Stimulated activated CD8-positive, alpha-beta memory T cell treated with anti-CD3 and anti-CD28 coated beads, Interleukin-12 subunit alpha, Interleukin-12 subunit beta, amount 100 ng/mL, for 1 hour (primary cell): Measurements from ENCODE around the gene COL17A1.

ENCODE experiments used
- DNase-seq: peaks from one replicate; pipeline ENCODE4 v3.0.0-alpha.2; 2020; ENCODE audit warnings: low read depth

COL17A1 gene

GRCh38 chr10:104049504-104050250, 36.0 kb downstream of the COL17A1 start:
- no peak for DNase-seq

GRCh38 chr10:104046651-104047050, 39.0 kb downstream of the COL17A1 start:
- no peak for DNase-seq

- no peak for DNase-seq
Observed at GRCh38 chr10:104045151-104046089, 40.3 kb downstream of the COL17A1 start.

DNA sequence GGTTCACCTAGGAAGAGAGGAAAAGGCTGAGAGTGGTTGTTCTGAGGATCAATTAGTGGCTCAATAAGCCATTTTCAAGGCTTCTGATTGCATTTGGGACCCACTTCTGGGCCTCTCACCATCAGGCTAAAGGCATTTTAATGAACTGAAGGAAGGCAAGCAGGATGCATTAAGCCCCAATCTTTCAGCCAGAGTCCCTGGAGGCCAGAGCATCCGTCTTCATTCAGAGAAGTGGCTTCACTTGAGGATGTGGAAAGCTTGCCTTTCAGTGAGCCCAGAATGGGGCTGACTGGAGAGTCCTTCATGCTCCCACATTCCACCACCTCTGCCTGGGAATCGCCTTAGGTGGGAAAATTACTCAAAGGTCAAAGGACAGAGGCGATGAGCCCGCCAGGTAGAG, 41.8 kb downstream of the COL17A1 start:
- DNase-seq: no peak

DNA sequence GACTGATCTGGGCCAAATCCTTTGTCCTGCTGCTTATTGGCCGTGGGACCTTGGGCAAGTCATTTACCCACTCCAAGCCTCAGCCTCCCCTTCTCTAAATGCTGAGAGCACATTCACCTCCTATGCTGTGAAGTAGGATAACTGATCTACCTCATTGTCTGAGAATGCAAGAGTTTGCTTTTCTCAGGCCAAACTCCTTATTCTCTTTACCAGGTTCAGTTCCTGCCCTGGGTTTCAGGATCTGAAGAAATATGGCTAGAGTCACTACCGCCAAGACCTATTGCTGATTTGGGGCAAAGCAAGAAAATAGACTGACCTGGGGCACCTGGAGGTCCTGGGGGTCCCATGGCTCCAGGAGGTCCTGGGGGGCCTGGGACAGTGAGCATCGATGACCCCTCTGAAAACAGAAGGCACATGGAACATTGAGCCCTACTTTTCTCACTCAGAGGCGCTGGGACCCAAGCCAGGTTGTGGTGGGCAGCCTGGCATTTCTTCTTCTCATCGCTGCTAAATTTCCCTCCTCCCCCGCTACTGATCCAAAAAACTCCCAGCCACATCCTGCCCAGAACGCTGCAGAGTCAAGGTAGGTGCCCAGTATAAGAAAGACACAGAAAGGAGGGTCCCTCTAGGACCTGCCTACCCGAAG, 42.4 kb downstream of the COL17A1 start:
- DNase-seq: no peak

DNA sequence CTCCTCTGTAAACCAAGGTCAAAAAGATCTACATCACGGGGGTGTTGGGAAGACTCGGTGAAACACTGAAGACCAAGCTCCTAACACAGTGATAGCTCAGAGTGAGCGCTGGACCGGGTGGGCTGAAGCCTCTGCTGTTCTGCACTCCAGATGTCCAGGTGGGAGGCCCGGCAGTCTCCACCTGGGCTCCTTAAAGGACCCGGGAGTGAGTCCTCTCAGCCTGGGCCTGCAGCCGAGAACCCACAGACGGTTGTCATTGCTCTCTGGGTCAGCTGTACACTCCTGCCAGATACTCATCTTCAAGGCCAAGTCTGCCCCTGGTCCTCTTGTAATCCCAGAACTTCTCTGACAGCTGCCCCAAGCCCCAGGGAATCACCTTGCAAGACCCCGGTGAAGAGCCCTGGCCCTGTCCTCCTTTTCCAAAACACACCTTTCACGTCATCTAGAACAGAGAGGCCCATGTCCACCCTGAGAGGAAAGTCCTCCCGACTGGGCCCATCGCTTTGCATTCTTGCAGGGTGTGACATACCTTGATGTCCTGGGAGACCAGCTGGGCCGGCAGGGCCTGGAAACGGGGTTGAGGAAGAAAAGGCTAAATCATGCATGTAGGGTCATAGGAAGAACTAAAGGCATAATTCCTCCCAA, 43.7 kb downstream of the COL17A1 start:
- DNase-seq: no peak

DNA sequence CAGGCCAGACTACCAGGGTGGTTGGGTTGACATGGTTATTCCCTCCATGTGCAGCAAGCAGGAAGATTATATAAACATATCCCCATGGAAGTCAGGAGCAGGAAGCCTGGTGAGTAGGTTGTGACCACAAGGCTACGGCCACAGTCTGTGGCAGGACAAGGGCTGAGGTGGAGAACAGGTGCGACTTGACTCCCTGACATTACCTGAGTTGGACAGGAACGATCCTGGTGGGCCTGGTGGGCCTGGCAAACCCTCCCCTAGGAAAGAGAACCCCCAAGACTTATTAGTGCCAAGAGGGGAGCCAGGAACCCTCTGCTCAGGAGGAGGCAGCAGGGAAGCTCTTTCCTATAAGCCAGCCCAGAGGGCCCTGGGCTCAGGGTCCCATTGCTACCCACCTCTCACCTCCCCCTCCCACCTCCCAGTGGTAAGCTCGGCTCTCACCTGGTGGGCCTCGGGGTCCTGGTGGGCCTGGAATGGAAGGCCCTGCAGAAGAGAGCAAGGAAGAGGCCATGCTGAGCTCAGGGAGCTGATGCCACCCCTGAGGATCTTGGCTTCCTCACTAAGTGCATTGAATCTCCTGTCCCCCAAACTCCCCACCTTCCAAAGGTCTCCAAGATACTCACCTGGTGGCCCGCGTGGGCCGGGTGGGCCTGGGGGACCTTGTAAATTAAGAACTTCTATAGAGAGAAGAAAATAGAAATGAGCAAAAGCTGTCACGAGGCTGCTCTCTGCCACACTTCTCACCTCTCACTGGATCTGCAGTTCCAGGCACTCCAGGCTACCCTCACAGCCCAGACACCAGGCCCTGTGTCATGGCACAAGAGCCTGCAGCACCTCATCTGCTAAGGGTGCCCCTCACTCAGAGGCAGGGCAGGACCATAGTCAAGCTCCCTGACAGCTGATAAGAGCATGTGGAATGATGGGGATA, 44.6 kb downstream of the COL17A1 start:
- no peak for DNase-seq

GRCh38 chr10:104040382-104040781, 45.3 kb downstream of the COL17A1 start:
- no peak for DNase-seq

DNA sequence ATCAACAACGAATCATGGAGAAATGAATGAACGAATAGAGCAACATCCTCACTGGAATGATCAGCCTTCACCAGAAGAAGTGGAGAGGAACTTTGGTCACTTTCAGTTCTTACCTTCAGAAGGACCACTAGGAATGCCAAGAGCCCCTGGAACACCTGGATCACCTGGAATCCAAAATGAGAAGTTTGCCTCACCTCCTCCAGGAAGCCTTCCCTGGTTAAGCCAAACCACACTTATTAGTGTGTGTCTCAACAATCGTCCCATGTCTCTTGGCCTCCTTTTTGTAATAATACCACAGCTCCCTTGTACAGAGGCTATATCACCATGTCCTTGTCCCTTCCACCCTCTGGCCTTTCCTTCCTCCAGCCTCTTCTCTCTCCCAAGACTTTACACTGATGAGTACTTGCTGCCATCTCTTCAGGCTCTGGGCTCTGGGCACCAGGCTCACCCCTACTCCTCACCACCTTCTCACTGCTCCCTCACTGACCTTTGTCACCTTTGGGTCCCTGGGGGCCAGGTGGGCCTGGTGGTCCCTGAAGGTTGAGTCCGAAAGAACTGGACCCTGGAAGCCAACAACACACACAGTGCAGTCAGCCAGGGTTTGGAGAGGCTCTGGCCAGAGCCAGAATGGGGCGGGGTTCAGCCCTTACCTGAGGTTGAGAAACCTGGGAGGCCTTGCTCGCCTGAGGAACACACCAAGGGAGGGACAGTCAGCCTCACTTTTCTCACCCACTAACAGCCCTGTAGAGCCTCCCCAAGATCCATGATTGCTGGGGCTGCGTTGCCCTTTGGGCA, 46.5 kb downstream of the COL17A1 start:
- no peak for DNase-seq

DNA sequence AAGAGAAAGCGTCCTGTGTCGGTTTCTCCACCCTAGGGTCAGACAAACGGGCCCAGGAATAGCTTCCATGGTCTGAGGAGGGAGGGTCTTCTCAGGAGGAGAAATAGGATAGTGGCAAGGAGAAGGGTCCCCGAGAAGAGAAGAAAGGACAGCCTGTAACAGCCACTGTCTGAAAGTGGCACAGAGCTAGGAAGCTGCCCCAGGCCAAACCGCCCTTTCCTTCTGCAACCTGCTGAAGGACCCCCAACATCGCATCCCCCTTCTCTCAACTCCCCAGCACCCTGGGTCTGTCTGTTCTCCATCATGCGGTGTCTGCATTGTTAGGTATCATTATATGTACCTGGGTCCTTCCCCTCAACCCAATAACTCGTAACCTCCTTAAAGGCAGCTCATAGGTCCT, 47.1 kb downstream of the COL17A1 start:
- DNase-seq: no peak

DNA sequence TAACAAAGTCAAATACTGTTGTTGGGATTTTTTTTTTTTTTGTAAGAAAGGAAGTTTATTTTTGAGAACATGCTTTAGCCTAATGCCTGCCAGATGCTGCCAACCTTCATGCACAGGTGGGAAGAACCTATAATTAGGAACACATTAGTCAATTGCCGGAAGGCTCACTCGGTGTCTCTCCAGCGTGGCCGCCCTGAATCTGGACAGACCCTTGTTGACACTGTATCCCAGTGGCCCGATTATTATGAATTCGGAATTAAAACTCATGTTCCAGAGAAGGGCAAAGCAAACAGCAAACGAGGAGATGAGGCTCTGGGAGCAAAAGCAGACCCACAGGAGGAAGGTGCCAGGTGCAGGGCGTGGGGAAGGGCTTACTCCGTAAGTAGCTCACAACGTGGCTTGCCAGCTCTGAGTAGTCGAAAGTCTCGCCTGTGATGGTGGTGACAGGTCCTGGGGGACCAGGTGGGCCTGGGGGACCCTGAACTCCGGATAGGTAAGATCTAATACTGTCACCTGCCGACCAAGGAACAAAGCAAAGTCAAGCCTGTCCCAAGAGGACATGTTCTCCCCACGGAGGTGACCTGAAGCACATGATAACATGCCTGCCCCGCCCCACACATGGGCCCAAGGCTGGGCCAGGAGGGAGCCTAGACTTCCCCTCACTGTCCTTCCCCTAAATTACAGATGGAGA, 48.3 kb downstream of the COL17A1 start:
- no peak for DNase-seq

- DNase-seq: no peak
Observed at GRCh38 chr10:104036518-104037260, 49.0 kb downstream of the COL17A1 start.

DNA sequence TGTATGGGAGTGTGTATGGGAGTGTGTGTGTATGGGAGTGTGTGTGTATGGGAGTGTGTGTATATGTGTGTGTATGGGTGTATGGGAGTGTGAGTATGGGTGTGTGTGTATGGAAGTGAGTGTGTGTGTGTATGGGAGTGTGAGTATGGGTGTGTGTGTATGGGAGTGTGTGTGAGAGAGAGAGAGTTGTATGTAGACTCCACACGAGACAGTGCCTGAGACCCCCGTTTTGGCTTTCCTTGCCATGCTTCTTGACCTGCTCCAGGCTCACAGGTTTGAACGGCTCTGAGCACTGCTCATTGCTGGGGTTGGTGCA, 49.7 kb downstream of the COL17A1 start:
- DNase-seq: no peak

GRCh38 chr10:104035194-104036068, 50.2 kb downstream of the COL17A1 start:
- DNase-seq: no peak

DNA sequence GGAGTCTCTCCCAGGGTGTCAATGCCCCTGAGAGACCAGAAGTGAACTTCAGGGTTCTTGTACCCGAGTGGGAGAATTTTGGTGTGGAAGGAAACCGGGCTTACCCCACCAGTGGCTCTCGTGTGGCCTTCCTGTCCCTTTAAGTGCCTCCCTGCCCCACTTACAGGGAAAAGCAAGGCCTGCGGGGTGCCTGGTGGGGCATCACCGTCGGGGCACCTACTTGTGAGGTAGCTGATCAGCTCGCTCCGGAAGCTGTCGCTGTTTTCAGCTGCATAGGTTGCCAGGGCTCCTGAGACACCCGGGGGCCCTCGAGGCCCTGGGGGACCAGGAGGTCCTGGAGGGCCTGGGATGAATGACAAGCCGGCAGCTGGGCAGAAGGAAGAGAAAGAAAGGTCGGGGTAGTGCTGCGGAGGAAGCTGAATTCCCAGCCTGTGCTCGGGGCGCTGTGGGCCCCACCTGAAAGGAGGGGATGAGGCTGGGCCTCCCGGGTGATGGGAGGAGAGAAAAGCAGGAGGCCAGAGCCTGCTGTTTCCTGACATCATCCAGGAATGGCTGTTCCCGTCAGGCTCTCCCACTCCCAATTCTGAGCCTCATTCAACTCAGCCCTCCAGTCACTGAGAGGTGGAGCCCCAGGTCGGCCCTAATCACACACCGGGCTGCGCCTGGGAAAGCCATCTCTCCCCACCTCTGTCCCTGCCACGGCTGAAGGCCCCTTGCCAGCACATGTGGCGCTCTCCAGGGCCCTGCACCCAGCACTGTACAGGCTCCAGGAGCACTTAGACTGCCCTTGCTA, 51.1 kb downstream of the COL17A1 start:
- DNase-seq: no peak

GRCh38 chr10:104033966-104034365, 51.7 kb downstream of the COL17A1 start:
- no peak for DNase-seq

DNA sequence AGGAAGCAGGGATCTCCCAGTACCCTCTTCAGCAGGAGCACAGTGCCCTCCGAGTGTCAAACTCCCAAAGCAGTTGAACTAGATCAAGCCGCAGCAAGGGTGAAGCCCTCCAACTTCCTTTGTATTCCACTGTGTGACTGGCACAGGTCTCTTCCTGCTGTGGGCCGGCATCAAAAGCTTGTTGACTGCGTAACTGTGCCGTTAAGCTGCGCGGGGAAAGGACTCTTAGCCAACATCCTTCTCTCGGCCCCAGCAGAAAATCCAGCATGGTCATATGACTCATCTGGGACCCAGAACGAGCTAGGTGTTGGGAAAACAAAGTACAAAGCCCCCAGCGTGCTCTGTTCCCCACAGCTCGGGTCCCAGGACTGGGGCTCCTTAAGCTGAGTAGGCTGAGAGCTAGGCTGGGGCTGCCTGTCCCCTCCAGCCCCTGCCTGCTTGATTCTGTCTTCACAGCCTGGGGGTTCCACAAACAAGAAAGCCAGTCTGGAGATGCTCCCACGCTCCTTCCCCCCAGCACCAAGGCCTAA, 52.2 kb downstream of the COL17A1 start:
- DNase-seq: no peak
